HepG2 (cell line): ENCODE results near the gene SLC34A3. TPM values are rescaled to one million over a fixed set of nuclear protein-coding genes. Genes with fewer than 3 reads are reported as not detected.

Experiments used
- AKNA ChIP-seq: sonication (generic); formaldehyde crosslinking; IDR thresholded peaks from 2 replicates; pipeline ENCODE4 v1.4.0; 2020; ENCODE audit warnings: missing genetic modification reagents, borderline replicate concordance
- FOXP4 ChIP-seq: sonication (generic); formaldehyde crosslinking; IDR thresholded peaks from 2 replicates; pipeline ENCODE4 v1.4.0; 2020; ENCODE audit warnings: missing genetic modification reagents
- GABPA ChIP-seq, 2 experiments: IDR thresholded peaks; 2 replicates each; pipeline ENCODE4 v1.6.1; 2011 to 2016; ENCODE audit warnings: low read depth in 2 of 2, low read length in 1 of 2, missing biosample characterization in 1 of 2, missing genetic modification characterization in 1 of 2
- GATAD2A ChIP-seq: IDR thresholded peaks from 2 replicates; pipeline ENCODE4 v1.6.1; 2016
- HMG20A ChIP-seq: IDR thresholded peaks from 2 replicates; pipeline ENCODE4 v1.6.1; 2016; ENCODE audit warnings: borderline replicate concordance
- HNRNPLL ChIP-seq: fragments of 200-400 bp; formaldehyde crosslinking; IDR thresholded peaks from 2 replicates; pipeline ENCODE4 v1.6.1; 2017; ENCODE audit warnings: mild to moderate bottlenecking, low read depth, low read length; ENCODE audit not compliant: poor library complexity, severe bottlenecking
- NFYC ChIP-seq: IDR thresholded peaks from 2 replicates; pipeline ENCODE4 v1.6.1; 2016; ENCODE audit warnings: missing genetic modification reagents, missing compliant biosample characterization
- NPAS2 ChIP-seq: sonication (generic); formaldehyde crosslinking; IDR thresholded peaks from 2 replicates; pipeline ENCODE4 v1.8.0; 2022; ENCODE audit warnings: mild to moderate bottlenecking, missing genetic modification reagents, borderline replicate concordance
- POLR2A ChIP-seq, 2 experiments: IDR thresholded peaks; 2 replicates each; pipeline ENCODE4 v1.6.1; 2011; ENCODE audit warnings: low read depth in 2 of 2, low read length in 2 of 2, mild to moderate bottlenecking in 1 of 2, moderate library complexity in 1 of 2; ENCODE audit not compliant: insufficient read depth in 1 of 2
- TCF12 ChIP-seq, 2 experiments: fragments of 450-650 bp in 1 of 2; sonication (generic) in 1 of 2; formaldehyde crosslinking in 1 of 2; IDR thresholded peaks; 2 replicates each; pipeline versions ENCODE4 v1.6.1 to v1.8.0; 2017 to 2022; ENCODE audit warnings: antibody characterized with exemption in 1 of 2, mild to moderate bottlenecking in 1 of 2, missing genetic modification reagents in 1 of 2, moderate library complexity in 1 of 2
- ZGPAT ChIP-seq: IDR thresholded peaks from 2 replicates; pipeline ENCODE4 v1.6.1; 2016; ENCODE audit warnings: mild to moderate bottlenecking
- ZNF232 ChIP-seq: sonication (generic); formaldehyde crosslinking; IDR thresholded peaks from 2 replicates; pipeline ENCODE4 v1.4.0; 2020; ENCODE audit warnings: missing genetic modification reagents, borderline replicate concordance
- polyA plus RNA-seq, 8 experiments: library from polyadenylated mRNA; depleted of rRNA in 3 of 8; stranded (reverse) in 7 of 8; unstranded in 1 of 8; fragments of >200 nt; fragmentation: Illumina TruSeq in 4 of 8; extraction: Trizol in 4 of 8; gene quantifications; 2 replicates each; pipeline versions ENCODE4 v1.2.1 to v1.2.3, GENCODE V29; 2011 to 2016; ENCODE audit warnings: low read depth in 4 of 8, missing spikeins in 1 of 8, mixed read lengths in 1 of 8; ENCODE audit not compliant: insufficient read depth in 1 of 8
- total RNA-seq, 5 experiments: library from RNA; depleted of rRNA; stranded (reverse); fragments of >200 nt; fragmentation: Illumina TruSeq; extraction: Trizol; gene quantifications; 2 replicates each; pipeline ENCODE4 v1.2.3, GENCODE V29; 2016; ENCODE audit warnings: low read depth in 1 of 5
- TF ChIP-seq, protein P1 (sequence below): sonication (generic); formaldehyde crosslinking; conservative IDR thresholded peaks from 2 replicates; pipeline ENCODE4 v1.5.0; 2020; ENCODE audit warnings: missing genetic modification reagents
- TF ChIP-seq, protein P2 (sequence below): sonication (generic); formaldehyde crosslinking; IDR thresholded peaks from 2 replicates; pipeline ENCODE4 v1.4.0; 2020; ENCODE audit warnings: missing genetic modification reagents, borderline replicate concordance
- TF ChIP-seq, protein P3 (sequence below): IDR thresholded peaks from 2 replicates; pipeline ENCODE4 v1.6.1; 2016

The SLC34A3 gene
- total and polyA plus RNA-seq, 2 of the 13 experiments (the other 11 are each of a cell fraction or from before 2014, with no cell fraction given): 0.07 to 1.0 TPM

- TF ChIP-seq NPAS2 (CRISPR knock-in tag) (no peak), NFYC (CRISPR knock-in tag) (no peak; the same call in none of the 2 replicates), POLR2A (IDR thresholded peaks at IDR 0.05; ENCODE audit: insufficient read depth in 1 of 2, low read depth in 2 of 2, low read length in 2 of 2) (no peak; a peak in 1 of 4 replicates), ZGPAT (no peak), FOXP4 (CRISPR knock-in tag) (no peak), GATAD2A (CRISPR knock-in tag) (peak; percentile 35; the same call in 1 of the 2 replicates), GABPA (IDR thresholded peaks at IDR 0.05; ENCODE audit: low read depth, low read length) (no peak), GABPA (CRISPR knock-in tag; IDR thresholded peaks at IDR 0.05; ENCODE audit: low read depth) (peak; percentile 76), HNRNPLL (peak; percentile 69), ZNF232 (CRISPR knock-in tag) (peak; percentile 26; the same call in 1 of the 2 replicates), HMG20A (CRISPR knock-in tag) (no peak), AKNA (CRISPR knock-in tag) (no peak), TCF12 (IDR thresholded peaks at IDR 0.05) (no peak), TCF12 (CRISPR knock-in tag; IDR thresholded peaks at IDR 0.05) (0 out of 2 replicates have a peak, but pooled peaks have one; percentile 45)
- TF ChIP-seq, protein P1, sequence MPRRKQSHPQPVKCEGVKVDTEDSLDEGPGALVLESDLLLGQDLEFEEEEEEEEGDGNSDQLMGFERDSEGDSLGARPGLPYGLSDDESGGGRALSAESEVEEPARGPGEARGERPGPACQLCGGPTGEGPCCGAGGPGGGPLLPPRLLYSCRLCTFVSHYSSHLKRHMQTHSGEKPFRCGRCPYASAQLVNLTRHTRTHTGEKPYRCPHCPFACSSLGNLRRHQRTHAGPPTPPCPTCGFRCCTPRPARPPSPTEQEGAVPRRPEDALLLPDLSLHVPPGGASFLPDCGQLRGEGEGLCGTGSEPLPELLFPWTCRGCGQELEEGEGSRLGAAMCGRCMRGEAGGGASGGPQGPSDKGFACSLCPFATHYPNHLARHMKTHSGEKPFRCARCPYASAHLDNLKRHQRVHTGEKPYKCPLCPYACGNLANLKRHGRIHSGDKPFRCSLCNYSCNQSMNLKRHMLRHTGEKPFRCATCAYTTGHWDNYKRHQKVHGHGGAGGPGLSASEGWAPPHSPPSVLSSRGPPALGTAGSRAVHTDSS (CRISPR knock-in tag): no peak
- TF ChIP-seq, protein P2, sequence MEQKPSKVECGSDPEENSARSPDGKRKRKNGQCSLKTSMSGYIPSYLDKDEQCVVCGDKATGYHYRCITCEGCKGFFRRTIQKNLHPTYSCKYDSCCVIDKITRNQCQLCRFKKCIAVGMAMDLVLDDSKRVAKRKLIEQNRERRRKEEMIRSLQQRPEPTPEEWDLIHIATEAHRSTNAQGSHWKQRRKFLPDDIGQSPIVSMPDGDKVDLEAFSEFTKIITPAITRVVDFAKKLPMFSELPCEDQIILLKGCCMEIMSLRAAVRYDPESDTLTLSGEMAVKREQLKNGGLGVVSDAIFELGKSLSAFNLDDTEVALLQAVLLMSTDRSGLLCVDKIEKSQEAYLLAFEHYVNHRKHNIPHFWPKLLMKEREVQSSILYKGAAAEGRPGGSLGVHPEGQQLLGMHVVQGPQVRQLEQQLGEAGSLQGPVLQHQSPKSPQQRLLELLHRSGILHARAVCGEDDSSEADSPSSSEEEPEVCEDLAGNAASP (CRISPR knock-in tag): 0 out of 2 replicates have a peak, but pooled peaks have one; percentile 2
- TF ChIP-seq, protein P3, sequence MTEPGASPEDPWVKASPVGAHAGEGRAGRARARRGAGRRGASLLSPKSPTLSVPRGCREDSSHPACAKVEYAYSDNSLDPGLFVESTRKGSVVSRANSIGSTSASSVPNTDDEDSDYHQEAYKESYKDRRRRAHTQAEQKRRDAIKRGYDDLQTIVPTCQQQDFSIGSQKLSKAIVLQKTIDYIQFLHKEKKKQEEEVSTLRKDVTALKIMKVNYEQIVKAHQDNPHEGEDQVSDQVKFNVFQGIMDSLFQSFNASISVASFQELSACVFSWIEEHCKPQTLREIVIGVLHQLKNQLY (CRISPR knock-in tag): no peak
Measured at GRCh38 chr9:137217276-137218211, 13.2 kb upstream of the SLC34A3 start (continued).
